Lower leg skin (tissue), 4 donors: ENCODE data around the gene DBNL. TPM values are rescaled to one million over a fixed set of nuclear protein-coding genes. Genes with fewer than 3 reads are reported as not detected.

Experiments used
- DNase-seq, 2 donors: peaks; one replicate each; pipeline ENCODE4 v3.0.0-alpha.2; 2019; ENCODE audit warnings: low spot score in 2 of 2
- H3K4me3 ChIP-seq: fragments of 200-600 bp; sonication (generic); 2 replicates; pipeline ENCODE4 v1.5.1; 2017; ENCODE audit warnings: mild to moderate bottlenecking, low read depth; ENCODE audit not compliant: poor library complexity, severe bottlenecking
- POLR2A ChIP-seq, 2 donors: fragments of 450-650 bp; IDR thresholded peaks; one replicate each; pipeline ENCODE4 v1.6.1; 2016 to 2017; ENCODE audit warnings: antibody characterized with exemption in 2 of 2, mild to moderate bottlenecking in 1 of 2, moderate library complexity in 1 of 2
- WGBS, 2 donors: methylation state at CpG; one replicate each; pipeline ENCODE4 v1.1.5; 2018; 5-methylcytosine and 5-hydroxymethylcytosine counted together
- intact Hi-C: fragments of 100-400 bp; cut with DNase I; formaldehyde crosslinking; loops from one replicate; pipeline ENCODE4 v1.15.0; 2023; ENCODE audit warnings: low total_unique reads
- total RNA-seq, 4 donors: library from RNA; depleted of rRNA; stranded (reverse); fragments of >200 nt; gene quantifications; one replicate each; pipeline ENCODE4 v1.1.0, GENCODE V29; 2016
- TF ChIP-seq, protein P1 (sequence below), 3 donors: fragments of 450-650 bp; IDR thresholded peaks; one replicate each; pipeline ENCODE4 v1.5.1; 2016; ENCODE audit warnings: antibody characterized with exemption in 3 of 3, mild to moderate bottlenecking in 3 of 3, moderate library complexity in 2 of 3

DBNL gene
- total RNA-seq, 4 donors from 2014 or later, result 81.3 to 122 (median 106) TPM

DNA sequence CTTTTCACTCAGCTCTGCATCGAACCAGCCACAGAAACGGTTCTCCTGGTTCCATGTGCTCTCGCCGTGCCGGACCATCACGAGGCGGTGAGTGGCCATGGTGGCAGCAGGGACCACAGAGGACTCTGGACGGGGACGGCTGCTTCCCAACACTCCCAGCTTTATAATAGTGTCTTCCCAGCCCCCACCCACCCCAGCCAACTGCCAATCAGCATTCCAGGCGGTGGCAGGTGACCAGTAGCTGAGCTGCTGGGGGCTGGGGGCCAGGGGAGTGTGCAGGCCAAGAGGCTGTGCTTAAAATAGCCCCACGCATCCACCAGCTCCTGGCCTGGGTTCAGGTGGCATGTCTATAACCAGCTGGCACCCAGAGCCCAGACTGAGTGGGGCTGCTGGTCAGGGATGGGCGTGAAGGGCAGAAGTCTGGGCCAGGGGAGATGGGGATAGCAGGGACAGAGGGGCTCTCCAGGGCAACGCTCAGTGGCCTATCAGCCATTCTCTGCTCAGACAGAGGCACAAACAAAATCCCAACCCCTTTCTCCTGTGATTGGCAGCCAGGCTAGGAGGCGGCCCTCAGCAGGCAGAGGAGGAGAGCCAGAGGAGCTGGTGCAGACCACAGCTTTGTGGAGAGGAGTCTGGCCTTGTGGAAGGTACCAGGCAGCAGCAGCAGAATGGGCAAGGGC, 21.1 kb downstream of the DBNL start, which contains the start of gene PGAM2:
PGAM2 (minus strand) TSS at position 137 of the 680 bp plus-strand sequence; CDS start at position 99, 38 bp downstream.
- no peak within 1 kb of the TSS for H3K4me3 ChIP-seq
- no peak for TF ChIP-seq POLR2A (IDR thresholded peaks at IDR 0.05)
- TF ChIP-seq, protein P1, sequence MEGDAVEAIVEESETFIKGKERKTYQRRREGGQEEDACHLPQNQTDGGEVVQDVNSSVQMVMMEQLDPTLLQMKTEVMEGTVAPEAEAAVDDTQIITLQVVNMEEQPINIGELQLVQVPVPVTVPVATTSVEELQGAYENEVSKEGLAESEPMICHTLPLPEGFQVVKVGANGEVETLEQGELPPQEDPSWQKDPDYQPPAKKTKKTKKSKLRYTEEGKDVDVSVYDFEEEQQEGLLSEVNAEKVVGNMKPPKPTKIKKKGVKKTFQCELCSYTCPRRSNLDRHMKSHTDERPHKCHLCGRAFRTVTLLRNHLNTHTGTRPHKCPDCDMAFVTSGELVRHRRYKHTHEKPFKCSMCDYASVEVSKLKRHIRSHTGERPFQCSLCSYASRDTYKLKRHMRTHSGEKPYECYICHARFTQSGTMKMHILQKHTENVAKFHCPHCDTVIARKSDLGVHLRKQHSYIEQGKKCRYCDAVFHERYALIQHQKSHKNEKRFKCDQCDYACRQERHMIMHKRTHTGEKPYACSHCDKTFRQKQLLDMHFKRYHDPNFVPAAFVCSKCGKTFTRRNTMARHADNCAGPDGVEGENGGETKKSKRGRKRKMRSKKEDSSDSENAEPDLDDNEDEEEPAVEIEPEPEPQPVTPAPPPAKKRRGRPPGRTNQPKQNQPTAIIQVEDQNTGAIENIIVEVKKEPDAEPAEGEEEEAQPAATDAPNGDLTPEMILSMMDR (IDR thresholded peaks at IDR 0.05), result no peak
- DNase-seq, result no peak
- WGBS, 2 donors, result 17 to 30% methylated on average over 13 to 14 of the region's 14 CpGs
- intact Hi-C loops, result no loop called here

GRCh38 chr7:44066111-44066460, 21.6 kb downstream of the DBNL start:
- WGBS, 2 donors, result 48 to 51% methylated on average over 6 of the region's 6 CpGs
- intact Hi-C loops, result no loop called here
- no peak for DNase-seq
- TF ChIP-seq, protein P1 (IDR thresholded peaks at IDR 0.05), result no peak
- no peak for TF ChIP-seq POLR2A (IDR thresholded peaks at IDR 0.05)
- H3K4me3 ChIP-seq, result no peak overlapping the region

DNA sequence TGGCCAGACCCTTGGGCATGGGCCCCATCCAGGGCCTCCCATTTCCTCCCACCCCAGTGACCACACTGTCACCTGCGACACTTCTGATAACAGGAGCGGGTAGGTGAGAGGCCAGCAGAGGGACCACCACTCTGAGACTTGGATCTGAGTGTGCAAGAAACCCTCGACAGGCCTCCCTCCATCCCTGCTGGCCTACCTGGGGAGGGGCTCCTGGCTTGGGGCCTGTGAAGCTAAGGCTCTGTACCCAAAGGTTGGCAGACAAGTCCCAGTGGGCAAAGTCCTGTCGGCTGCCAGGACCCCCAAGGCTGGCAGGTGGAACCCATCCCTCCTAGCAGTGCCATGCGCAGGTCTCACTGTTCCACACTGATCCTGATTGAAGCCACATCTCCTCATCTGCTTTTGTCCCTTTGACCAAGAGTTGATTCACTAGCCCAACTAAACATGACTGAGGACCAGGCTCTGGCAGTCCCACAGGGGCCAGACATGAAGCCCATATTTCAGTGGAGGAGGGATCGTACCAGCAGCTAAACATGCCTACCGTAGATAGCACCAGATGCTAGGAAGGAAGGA, 22.1 kb downstream of the DBNL start:
- no peak for DNase-seq
- WGBS, 2 donors, result 80 to 88% methylated on average over 5 to 7 of the region's 7 CpGs
- H3K4me3 ChIP-seq, result no peak overlapping the region
- TF ChIP-seq POLR2A (IDR thresholded peaks at IDR 0.05), result no peak
- TF ChIP-seq, protein P1 (IDR thresholded peaks at IDR 0.05), result no peak
- intact Hi-C loops, result no loop called here

DNA sequence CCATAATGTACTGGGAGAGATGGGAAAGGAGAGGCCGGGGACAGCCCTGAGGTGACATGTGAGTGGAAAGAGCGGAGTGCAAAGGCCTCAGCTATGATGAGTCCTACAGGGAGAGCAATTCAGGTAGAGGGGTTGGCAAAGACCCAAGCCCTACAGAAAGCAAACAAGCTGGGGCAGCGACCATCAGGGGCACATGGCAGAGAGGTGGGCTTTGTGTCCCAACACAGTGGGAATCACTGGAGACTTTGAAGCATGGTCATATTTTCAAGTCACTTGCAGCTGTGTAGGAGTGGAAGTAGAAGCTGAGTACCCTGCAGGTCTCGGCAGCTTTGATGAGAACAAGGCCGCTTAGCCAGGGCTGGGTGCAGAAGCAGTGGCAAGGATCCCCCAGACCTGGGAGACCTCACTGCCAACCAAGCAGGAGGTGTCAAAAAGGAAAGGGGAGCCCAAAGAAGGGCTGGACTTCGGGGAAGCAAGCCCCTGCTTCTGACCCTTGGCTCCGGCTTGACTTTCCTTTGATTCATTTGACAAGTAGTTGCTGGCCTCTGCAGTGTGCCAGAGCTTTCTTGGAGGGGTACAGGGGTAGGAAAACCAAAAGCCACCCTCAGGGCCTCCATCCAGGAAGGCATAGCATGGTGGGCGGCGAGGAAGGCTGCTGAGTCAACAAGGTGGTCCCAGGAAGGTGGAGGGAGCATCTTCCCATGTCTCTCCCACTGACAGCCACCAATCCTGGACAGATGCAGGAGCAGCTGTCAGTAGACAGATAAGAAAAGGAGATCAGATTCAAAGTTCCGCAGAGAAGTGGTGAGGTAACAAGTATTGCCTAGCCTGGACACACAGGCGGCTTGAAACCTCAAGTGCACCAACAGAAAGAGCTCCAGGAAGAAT, 22.8 kb downstream of the DBNL start:
- DNase-seq, result no peak
- intact Hi-C loops, result no loop called here

GRCh38 chr7:44068054-44068453, 23.6 kb downstream of the DBNL start:
- TF ChIP-seq, protein P1 (IDR thresholded peaks at IDR 0.05), result no peak
- TF ChIP-seq POLR2A (IDR thresholded peaks at IDR 0.05), result no peak
- no peak for DNase-seq
- WGBS, 2 donors, result 72 to 73% methylated on average over 7 of the region's 7 CpGs
- intact Hi-C loops, result no loop called here
- no peak overlapping the region for H3K4me3 ChIP-seq

More for the DNA sequence above, 22.8 kb downstream of the DBNL start:
- no peak for TF ChIP-seq POLR2A (IDR thresholded peaks at IDR 0.05)
- TF ChIP-seq, protein P1 (IDR thresholded peaks at IDR 0.05), result no peak
- no peak overlapping the region for H3K4me3 ChIP-seq
- 83 to 87% methylated on average over 11 of the region's 11 CpGs for WGBS, 2 donors
